ENCODE measurements around the gene ACTG1. TPM values are rescaled to one million over a fixed set of nuclear protein-coding genes. Genes with fewer than 3 reads are reported as not detected.

The ACTG1 gene
- total RNA-seq, 4 donors from 2014 or later, result 2,372 to 2,875 (median 2,670) TPM

DNA sequence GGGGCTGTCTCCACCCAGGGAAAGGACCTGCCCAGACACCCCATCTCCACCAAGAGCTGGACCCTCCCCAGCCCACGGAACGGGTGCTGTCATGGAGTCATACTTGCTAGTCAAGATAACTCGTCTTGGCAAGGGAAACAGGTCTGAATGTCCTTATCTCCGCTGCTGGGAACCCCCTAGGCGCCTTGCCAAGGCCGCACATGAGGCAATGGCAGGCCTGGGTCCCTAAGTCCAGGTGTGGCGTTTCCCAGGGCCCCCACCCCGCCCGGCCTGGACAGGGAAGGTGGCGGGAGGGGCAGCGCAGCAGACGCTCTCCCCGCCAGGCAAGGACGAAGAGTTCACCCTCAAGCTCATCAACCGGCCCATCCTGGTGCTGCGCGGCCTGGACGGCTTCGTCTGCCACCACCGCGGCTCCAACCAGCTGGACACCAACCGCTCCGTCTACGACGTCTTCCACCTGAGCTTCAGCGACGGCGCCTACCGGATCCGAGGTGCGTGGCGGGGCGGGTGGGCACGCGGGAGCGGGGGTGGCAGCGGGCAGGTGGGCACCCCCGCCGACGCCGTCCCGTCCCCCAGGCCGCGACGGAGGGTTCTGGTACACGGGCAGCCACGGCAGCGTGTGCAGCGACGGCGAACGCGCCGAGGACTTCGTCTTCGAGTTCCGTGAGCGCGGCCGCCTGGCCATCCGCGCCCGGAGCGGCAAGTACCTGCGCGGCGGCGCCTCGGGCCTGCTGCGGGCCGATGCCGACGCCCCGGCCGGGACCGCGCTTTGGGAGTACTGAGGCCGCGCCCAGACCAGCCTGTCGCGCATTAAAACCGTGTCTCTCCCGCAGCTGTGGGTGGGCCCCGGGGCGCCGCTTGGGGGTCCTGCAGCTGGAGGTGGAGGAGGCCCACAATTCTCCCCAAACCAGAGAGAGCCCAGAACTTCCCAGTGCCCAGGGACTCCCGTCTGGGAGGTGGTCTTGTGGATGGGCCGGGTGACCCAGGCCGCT, 24.0 kb upstream of the ACTG1 start:
- no peaks in the 10 kb centered on the region for H3K9me3 ChIP-seq
- no peak overlapping the region for H3K4me3 ChIP-seq
- H3K27ac ChIP-seq, result no peak overlapping the region
- TF ChIP-seq EP300 (IDR thresholded peaks at IDR 0.05) (no peak), POLR2A (IDR thresholded peaks at IDR 0.05) (no peak)
- TF ChIP-seq, protein P1, sequence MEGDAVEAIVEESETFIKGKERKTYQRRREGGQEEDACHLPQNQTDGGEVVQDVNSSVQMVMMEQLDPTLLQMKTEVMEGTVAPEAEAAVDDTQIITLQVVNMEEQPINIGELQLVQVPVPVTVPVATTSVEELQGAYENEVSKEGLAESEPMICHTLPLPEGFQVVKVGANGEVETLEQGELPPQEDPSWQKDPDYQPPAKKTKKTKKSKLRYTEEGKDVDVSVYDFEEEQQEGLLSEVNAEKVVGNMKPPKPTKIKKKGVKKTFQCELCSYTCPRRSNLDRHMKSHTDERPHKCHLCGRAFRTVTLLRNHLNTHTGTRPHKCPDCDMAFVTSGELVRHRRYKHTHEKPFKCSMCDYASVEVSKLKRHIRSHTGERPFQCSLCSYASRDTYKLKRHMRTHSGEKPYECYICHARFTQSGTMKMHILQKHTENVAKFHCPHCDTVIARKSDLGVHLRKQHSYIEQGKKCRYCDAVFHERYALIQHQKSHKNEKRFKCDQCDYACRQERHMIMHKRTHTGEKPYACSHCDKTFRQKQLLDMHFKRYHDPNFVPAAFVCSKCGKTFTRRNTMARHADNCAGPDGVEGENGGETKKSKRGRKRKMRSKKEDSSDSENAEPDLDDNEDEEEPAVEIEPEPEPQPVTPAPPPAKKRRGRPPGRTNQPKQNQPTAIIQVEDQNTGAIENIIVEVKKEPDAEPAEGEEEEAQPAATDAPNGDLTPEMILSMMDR (IDR thresholded peaks at IDR 0.05), result no peak
- DNase-seq (ENCODE audit: low spot score in 2 of 2), result no peak
- 16 to 21% methylated on average over 29 to 37 of the region's 89 CpGs for WGBS, 2 donors
- peaks cover 0 to 21% (median 12%) of the 10 kb centered on the region in 4 donors for H3K4me1 ChIP-seq
- H3K27me3 ChIP-seq, result peaks cover 0 to 43% of the 10 kb centered on the region in 2 donors
- H3K36me3 ChIP-seq, result peaks cover 2 to 39% (median 5%) of the 10 kb centered on the region in 3 donors

DNA sequence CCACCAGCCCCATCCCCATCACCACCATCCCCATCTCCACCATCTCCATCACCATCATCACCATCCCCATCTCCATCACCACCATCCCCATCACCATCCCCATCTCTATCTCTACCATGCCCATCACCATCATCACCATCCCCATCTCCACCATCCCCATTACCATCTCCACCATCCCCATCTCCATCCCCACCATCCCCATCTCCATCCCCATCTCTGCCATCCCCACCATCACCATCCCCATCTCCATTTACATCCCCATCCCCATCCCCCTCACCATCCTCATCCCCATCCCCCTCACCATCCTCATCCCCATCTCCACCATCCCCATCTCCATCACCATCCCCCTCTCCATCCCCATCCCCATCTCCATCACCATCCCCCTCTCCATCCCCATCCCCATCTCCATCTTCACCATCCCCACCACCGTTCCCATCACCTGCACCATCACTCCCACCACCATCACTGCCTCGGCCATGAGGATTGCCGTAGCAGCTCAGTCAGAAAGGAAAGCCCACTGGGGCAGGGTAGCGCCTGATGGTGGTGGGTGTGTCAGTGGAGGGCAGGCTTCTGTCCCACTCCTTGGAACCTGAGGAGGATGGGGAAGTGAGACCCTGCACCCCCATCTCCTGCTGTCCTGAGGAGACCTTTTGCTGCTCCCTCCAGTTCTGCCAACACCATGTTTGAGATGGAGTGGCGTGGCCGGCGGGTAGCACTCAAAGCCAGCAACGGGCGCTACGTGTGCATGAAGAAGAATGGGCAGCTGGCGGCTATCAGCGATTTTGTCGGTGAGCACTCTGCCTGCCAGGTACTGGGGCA, 23.1 kb upstream of the ACTG1 start:
- DNase-seq (ENCODE audit: low spot score in 2 of 2), result no peak
- WGBS, 2 donors, result 75 to 77% methylated on average over 13 of the region's 13 CpGs
- Histone ChIP-seq H3K4me1 (peaks cover 0 to 21% (median 12%) of the 10 kb centered on the region in 4 donors), H3K9me3 (no peaks in the 10 kb centered on the region), H3K27ac (no peak overlapping the region), H3K27me3 (peaks cover 0 to 43% of the 10 kb centered on the region in 2 donors), H3K36me3 (peaks cover 0 to 30% (median under 1%) of the 10 kb centered on the region in 3 donors), H3K4me3 (no peak overlapping the region)
- TF ChIP-seq EP300 (IDR thresholded peaks at IDR 0.05), result no peak
- TF ChIP-seq, protein P1 (IDR thresholded peaks at IDR 0.05), result no peak
- TF ChIP-seq POLR2A (IDR thresholded peaks at IDR 0.05), result no peak

DNA sequence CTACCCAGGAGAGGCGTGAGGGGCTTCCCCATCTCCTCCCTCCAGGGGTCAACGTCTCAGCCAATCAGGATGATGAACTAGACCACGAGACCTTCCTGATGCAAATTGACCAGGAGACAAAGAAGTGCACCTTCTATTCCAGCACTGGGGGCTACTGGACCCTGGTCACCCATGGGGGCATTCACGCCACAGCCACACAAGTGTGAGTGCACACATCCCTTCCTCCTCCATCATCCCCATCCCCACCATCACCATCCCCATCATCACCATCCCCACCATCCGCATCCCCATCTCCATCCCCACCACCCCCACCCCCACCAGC, 22.4 kb upstream of the ACTG1 start:
- DNase-seq (ENCODE audit: low spot score in 2 of 2), result no peak

DNA sequence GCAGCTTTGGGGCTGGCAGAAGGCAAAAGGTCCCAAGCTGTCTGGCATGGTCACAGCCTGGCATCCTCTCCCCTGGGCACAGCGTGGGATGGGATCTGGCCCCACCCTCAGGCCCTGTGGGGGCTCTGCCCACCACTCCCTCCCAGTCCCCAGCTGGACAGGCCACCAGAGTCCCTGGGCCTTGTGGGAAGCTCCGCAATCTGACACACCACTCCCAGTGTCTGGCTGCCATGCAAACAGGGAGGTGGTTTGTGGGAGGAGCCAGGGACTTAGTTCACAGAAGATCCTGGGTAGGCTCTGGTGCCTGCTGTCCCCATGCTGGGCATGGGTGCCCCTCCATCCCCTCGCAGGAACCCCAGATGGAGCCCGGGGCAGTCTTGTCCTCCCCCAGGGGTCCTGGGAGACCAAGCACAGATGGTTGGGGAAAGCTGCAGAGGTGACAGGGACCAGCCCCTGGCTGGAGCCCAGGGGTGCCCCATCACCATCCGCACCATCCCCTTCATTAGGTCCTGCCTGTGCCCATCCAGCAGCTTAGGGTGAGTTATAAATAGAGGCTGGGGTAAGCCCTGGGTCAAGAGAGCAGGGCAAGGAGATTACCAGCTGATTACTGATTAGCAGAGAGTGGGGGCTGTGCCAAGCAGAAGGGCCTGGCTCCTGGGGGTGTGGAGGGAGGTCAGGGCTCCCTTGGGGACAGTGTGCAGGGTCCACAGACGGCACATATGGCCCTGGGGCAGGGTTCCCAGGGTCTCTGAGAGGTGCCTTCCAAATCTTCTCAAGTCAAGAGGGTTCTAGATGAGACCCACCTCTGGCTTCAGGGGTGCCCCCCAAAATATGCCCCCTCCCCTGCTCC, 21.8 kb upstream of the ACTG1 start:
- DNase-seq (ENCODE audit: low spot score in 2 of 2), result no peak
- whole genome bisulfite sequencing, 2 donors, result 58 to 63% methylated on average over 3 to 5 of the region's 6 CpGs
- Histone ChIP-seq H3K4me3 (no peak overlapping the region), H3K4me1 (peaks cover 0 to 21% (median 12%) of the 10 kb centered on the region in 4 donors), H3K9me3 (no peaks in the 10 kb centered on the region), H3K27ac (no peak overlapping the region), H3K36me3 (peaks cover 0 to 17% (median 0%) of the 10 kb centered on the region in 3 donors), H3K27me3 (peaks cover 0 to 43% of the 10 kb centered on the region in 2 donors)
- TF ChIP-seq POLR2A (IDR thresholded peaks at IDR 0.05), result no peak
- TF ChIP-seq EP300 (IDR thresholded peaks at IDR 0.05), result no peak
- TF ChIP-seq, protein P1 (IDR thresholded peaks at IDR 0.05), result no peak

More for the DNA sequence above, 22.4 kb upstream of the ACTG1 start:
- WGBS, 2 donors, result 64 to 90% methylated on average over 5 of the region's 5 CpGs
- Histone ChIP-seq H3K4me1 (peaks cover 0 to 21% (median 12%) of the 10 kb centered on the region in 4 donors), H3K9me3 (no peaks in the 10 kb centered on the region), H3K27ac (no peak overlapping the region), H3K27me3 (peaks cover 0 to 43% of the 10 kb centered on the region in 2 donors), H3K4me3 (no peak overlapping the region), H3K36me3 (peaks cover 0 to 23% (median 0%) of the 10 kb centered on the region in 3 donors)
- TF ChIP-seq, protein P1 (IDR thresholded peaks at IDR 0.05), result no peak
- no peak for TF ChIP-seq EP300 (IDR thresholded peaks at IDR 0.05)
